ENCODE measurements around the gene TPM3.
A peak's percentile ranks its signal among the peaks of the same experiment; 100 is the strongest.

TPM3 gene

DNA sequence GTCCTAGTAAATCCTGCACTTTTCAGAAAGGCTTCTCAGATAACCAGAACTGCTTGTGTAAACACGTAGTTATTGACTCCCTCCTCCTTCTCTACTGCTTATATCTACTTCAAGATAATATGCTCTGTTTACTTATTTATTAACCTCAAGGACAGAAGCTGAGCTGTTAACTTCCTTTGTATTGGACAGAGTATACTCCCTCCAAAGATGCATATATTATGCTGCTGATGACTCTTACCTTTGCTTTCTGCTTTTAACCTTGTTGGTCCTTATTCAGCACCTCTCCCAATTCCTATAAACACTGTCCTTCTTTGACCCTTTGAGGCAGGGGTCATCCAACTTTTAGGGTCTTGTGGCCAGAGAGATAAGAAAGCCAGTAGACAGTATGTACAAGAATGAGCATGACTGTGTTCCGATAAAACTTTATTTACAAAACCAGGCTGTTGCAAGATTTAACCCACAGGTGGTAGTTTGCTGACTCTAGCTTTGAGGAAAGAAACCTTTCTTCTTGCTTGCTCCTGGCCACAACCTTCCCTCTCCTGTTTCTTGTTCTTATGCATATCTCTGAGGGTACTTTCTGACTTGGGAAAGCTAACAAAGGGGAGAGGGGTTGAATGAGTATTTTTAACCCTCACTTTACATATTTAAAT, 4.9 kb downstream of the TPM3 start:
- DNase-seq (ENCODE audit: insufficient read length, low spot score) (no peak), FAIRE-seq (no peak)
- TF ChIP-seq SPI1 (IDR thresholded peaks at IDR 0.05; ENCODE audit: low read depth, low read length): no peak

DNA sequence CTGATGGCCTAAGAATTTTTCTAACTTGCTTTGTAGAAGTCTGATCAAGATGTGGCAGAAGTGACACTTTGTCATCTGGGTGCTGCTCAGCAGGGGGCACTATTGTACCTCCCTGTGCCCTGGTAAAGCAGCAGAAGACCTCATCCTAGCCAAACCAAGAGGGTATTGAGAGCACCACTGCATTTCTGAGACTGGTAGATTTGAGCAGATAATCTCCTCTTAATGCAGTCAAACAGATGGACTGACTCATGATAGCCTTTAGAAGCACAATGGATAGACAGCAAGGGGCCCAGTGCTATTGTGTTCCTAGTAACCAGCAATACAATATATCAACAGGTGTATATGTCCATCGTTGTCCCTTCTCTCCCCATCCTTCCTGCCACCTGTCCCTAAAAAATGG, 5.7 kb downstream of the TPM3 start:
- TF ChIP-seq PAX5 (IDR thresholded peaks at IDR 0.05; ENCODE audit: insufficient read depth, low read length, severe bottlenecking): no peak
- TF ChIP-seq POU2F2 (IDR thresholded peaks at IDR 0.05; ENCODE audit: low read depth, low read length): no peak
- no peak for TF ChIP-seq POLR2A (IDR thresholded peaks at IDR 0.05; ENCODE audit: low read depth, low read length)
- TF ChIP-seq POLR2AphosphoS5 (IDR thresholded peaks at IDR 0.05; ENCODE audit: low read depth, low read length): no peak
- TF ChIP-seq SPI1 (IDR thresholded peaks at IDR 0.05; ENCODE audit: low read depth, low read length): no peak
- FAIRE-seq (peak; percentile 63), DNase-seq (ENCODE audit: insufficient read length, low spot score) (peak; percentile 58)

GRCh38 chr1:154183046-154183915, 8.6 kb downstream of the TPM3 start:
- FAIRE-seq: peak; percentile 94
- TF ChIP-seq PAX5 (IDR thresholded peaks at IDR 0.05; ENCODE audit: insufficient read depth, low read length, severe bottlenecking): no peak
- TF ChIP-seq TAF1 (IDR thresholded peaks at IDR 0.05; ENCODE audit: low read depth, low read length): peak; percentile 89; the same call in 1 of the 2 replicates
- TF ChIP-seq POU2F2 (IDR thresholded peaks at IDR 0.05; ENCODE audit: low read depth, low read length): peak; percentile 10; the same call in 1 of the 2 replicates
- peak; percentile 91 for TF ChIP-seq POLR2AphosphoS5 (IDR thresholded peaks at IDR 0.05; ENCODE audit: low read depth, low read length)
- 0 out of 2 replicates have a peak, but pooled peaks have one; percentile 23 for TF ChIP-seq SPI1 (IDR thresholded peaks at IDR 0.05; ENCODE audit: low read depth, low read length)
- TF ChIP-seq POLR2A (IDR thresholded peaks at IDR 0.05; ENCODE audit: low read depth, low read length): peak; percentile 86
- DNase-seq (ENCODE audit: insufficient read length, low spot score): peak; percentile 90

DNA sequence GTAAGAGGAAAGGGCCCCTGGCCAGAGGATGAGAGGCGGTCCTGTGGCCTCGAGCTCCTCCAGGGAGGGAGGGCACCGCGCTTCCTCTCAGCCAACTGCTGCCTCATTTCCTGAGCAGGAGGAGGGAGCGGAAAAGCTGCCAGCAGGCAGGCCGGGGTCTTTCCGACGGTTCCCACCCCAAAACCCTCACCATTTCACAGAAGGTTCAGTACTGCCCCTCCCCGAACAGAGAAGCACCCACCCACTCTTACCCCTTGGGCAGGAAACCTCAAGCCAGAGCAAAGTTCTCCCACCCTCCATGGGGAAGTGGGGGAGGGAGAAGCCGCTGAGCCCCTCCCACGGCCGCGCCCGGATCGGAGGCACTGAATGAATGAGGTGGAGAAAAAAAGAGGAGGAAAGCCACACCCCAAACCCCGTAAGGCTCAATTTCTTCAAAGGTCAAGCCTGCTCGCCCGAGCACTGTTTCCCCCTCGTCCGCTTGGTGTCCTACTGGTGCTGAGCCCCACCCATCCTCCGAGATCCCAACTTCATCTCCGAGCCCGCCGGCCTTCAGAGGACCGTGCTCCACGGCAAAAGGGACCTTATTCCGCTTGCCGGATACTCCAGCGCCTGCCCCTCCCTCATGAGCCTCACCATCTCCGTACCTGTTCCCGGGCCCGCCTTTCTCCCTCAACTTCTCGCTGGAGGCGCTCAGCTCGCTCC, 9.4 kb downstream of the TPM3 start:
- TF ChIP-seq POU2F2 (IDR thresholded peaks at IDR 0.05; ENCODE audit: low read depth, low read length): no peak
- no peak for TF ChIP-seq TAF1 (IDR thresholded peaks at IDR 0.05; ENCODE audit: low read depth, low read length)
- TF ChIP-seq POLR2A (IDR thresholded peaks at IDR 0.05; ENCODE audit: low read depth, low read length): peak; percentile 73
- peak; percentile 38; the same call in 1 of the 2 replicates for TF ChIP-seq SPI1 (IDR thresholded peaks at IDR 0.05; ENCODE audit: low read depth, low read length)
- no peak for TF ChIP-seq PAX5 (IDR thresholded peaks at IDR 0.05; ENCODE audit: insufficient read depth, low read length, severe bottlenecking)
- TF ChIP-seq POLR2AphosphoS5 (IDR thresholded peaks at IDR 0.05; ENCODE audit: low read depth, low read length): peak; percentile 28; the same call in 1 of the 2 replicates
- DNase-seq (ENCODE audit: insufficient read length, low spot score): peak; percentile 49
- peak; percentile 85 for FAIRE-seq

DNA sequence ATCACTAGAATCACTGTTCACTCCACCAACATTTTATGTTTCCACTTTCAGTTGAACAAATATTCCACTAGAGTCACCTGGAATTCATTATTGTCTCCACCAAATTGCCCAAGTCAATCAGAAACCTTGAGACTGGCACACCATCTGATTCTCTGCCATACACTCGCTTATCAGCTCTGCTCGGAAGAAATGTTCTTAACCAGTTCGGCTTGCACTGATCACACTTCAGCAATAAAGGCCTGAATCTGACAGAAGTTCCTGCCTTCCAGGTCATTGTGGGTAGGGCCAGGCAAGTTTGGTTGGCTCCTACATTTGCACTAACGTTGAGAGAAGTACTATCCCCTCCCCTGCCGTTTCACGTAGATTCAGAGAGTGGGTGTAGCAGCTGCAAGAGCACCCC, 10.0 kb downstream of the TPM3 start:
- no peak for TF ChIP-seq SPI1 (IDR thresholded peaks at IDR 0.05; ENCODE audit: low read depth, low read length)
- no peak for TF ChIP-seq TAF1 (IDR thresholded peaks at IDR 0.05; ENCODE audit: low read depth, low read length)
- TF ChIP-seq PAX5 (IDR thresholded peaks at IDR 0.05; ENCODE audit: insufficient read depth, low read length, severe bottlenecking): no peak
- TF ChIP-seq POU2F2 (IDR thresholded peaks at IDR 0.05; ENCODE audit: low read depth, low read length): no peak
- no peak for TF ChIP-seq POLR2AphosphoS5 (IDR thresholded peaks at IDR 0.05; ENCODE audit: low read depth, low read length)
- no peak for TF ChIP-seq POLR2A (IDR thresholded peaks at IDR 0.05; ENCODE audit: low read depth, low read length)
- no peak for FAIRE-seq
- no peak for DNase-seq (ENCODE audit: insufficient read length, low spot score)

GRCh38 chr1:154179946-154180687, 11.8 kb downstream of the TPM3 start:
- DNase-seq (ENCODE audit: insufficient read length, low spot score) (no peak), FAIRE-seq (no peak)
- TF ChIP-seq POLR2AphosphoS5 (IDR thresholded peaks at IDR 0.05; ENCODE audit: low read depth, low read length): no peak
- TF ChIP-seq SPI1 (IDR thresholded peaks at IDR 0.05; ENCODE audit: low read depth, low read length): peak; percentile 81

DNA sequence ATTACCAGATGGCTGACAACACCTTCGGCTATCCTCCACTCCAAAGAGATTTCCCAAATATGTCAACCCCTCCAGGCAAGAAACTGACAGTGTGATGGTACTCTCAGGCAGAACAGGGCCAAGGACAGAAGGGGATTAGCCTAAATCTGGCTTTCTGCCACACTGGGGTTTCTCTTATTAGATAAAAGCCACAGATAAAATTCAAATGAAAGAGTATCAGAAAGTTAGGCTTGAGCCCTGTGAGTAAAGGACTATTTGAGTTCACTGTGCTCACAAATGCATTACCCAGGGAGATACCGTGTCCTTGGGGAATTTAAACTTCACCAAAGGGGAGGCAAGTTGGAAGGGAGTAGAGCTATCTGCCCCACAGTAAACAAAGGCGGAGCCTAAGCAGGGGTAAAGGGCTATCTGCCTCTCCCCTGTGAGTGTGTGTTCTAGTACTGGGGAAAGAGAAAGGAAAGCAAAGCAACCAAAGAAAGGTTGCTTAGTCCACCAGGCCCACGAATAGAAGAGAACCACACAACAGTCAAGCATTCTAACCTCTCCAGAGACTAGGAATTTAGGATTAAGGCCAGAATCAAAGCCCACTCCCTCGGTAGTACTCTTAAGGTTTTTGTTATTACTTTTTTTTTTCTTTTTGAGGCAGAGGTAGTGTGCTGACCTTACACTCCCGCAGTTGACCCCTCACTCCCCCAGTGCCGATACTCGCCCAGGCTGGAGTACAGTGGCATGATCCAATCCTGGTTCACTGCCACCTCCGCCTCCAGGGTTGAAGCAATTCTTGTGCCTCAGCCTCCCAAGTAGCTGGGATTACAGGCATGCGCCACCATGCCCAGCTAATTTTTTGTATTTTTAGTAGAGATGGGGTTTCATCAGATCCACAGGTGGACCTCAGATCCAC, 12.7 kb downstream of the TPM3 start:
- DNase-seq (ENCODE audit: insufficient read length, low spot score) (no peak), FAIRE-seq (no peak)
- TF ChIP-seq SPI1 (IDR thresholded peaks at IDR 0.05; ENCODE audit: low read depth, low read length) (no peak), PAX5 (IDR thresholded peaks at IDR 0.05; ENCODE audit: insufficient read depth, low read length, severe bottlenecking) (no peak), TAF1 (IDR thresholded peaks at IDR 0.05; ENCODE audit: low read depth, low read length) (no peak), POU2F2 (IDR thresholded peaks at IDR 0.05; ENCODE audit: low read depth, low read length) (no peak), POLR2AphosphoS5 (IDR thresholded peaks at IDR 0.05; ENCODE audit: low read depth, low read length) (no peak), POLR2A (IDR thresholded peaks at IDR 0.05; ENCODE audit: low read depth, low read length) (no peak)

- TF ChIP-seq TAF1 (IDR thresholded peaks at IDR 0.05; ENCODE audit: low read depth, low read length): no peak
- no peak for TF ChIP-seq PAX5 (IDR thresholded peaks at IDR 0.05; ENCODE audit: insufficient read depth, low read length, severe bottlenecking)
- no peak for TF ChIP-seq POLR2AphosphoS5 (IDR thresholded peaks at IDR 0.05; ENCODE audit: low read depth, low read length)
- no peak for TF ChIP-seq POU2F2 (IDR thresholded peaks at IDR 0.05; ENCODE audit: low read depth, low read length)
- TF ChIP-seq SPI1 (IDR thresholded peaks at IDR 0.05; ENCODE audit: low read depth, low read length): no peak
- no peak for TF ChIP-seq POLR2A (IDR thresholded peaks at IDR 0.05; ENCODE audit: low read depth, low read length)
- no peak for FAIRE-seq
- no peak for DNase-seq (ENCODE audit: insufficient read length, low spot score)
Measured at GRCh38 chr1:154178013-154178412, 13.9 kb downstream of the TPM3 start.
